Lung microvascular endothelial cell (primary cell): Measurements from ENCODE around the gene CEP250. TPM values are rescaled to one million over a fixed set of nuclear protein-coding genes. Genes with fewer than 3 reads are reported as not detected.
"Not testable (repeated sequence)": the region's sequence is repeated elsewhere in the genome, so short reads cannot be mapped to it uniquely, and the experiment has no call there.

ENCODE experiments used
- DNase-seq, 2 donors: peaks; one replicate each; pipeline versions ENCODE4 v3.0.0 to v3.0.0-alpha.2; 2010; ENCODE audit warnings: low read depth in 2 of 2
- total RNA-seq: library from RNA; depleted of rRNA; stranded (reverse); fragments of >200 nt; gene quantifications from 2 replicates; pipeline ENCODE4 v1.2.1, GENCODE V29; 2014

CEP250 gene
- total RNA-seq, 1 donor from 2014 or later: 6.2 TPM

GRCh38 chr20:35491823-35492222 lies 36.4 kb downstream of the CEP250 start:
- no peak for DNase-seq

- DNase-seq: no peak
Observed at GRCh38 chr20:35492352-35492751, 37.0 kb downstream of the CEP250 start.

- DNase-seq: no peak
Observed at GRCh38 chr20:35496481-35496880, 41.1 kb downstream of the CEP250 start.

GRCh38 chr20:35497320-35497719 lies 41.9 kb downstream of the CEP250 start:
- no peak for DNase-seq

GRCh38 chr20:35497780-35498189 lies 42.4 kb downstream of the CEP250 start:
- no peak for DNase-seq

- DNase-seq: no peak
Observed at GRCh38 chr20:35499271-35499670, 43.9 kb downstream of the CEP250 start.

GRCh38 chr20:35502352-35502751 lies 47.0 kb downstream of the CEP250 start:
- DNase-seq: no peak

GRCh38 chr20:35503281-35503680 lies 47.9 kb downstream of the CEP250 start:
- no peak for DNase-seq

- no peak for DNase-seq
Observed at GRCh38 chr20:35503841-35504561, 48.6 kb downstream of the CEP250 start.

- DNase-seq: no peak
Observed at GRCh38 chr20:35504751-35505150, 49.4 kb downstream of the CEP250 start.

- no peak for DNase-seq
Observed at GRCh38 chr20:35506179-35506578, 50.8 kb downstream of the CEP250 start.

GRCh38 chr20:35506872-35507638 lies 51.7 kb downstream of the CEP250 start:
- DNase-seq: peak; percentile 34 to 49

- no peak for DNase-seq
Observed at GRCh38 chr20:35508493-35509218, 53.3 kb downstream of the CEP250 start.

GRCh38 chr20:35510951-35511735 lies 55.7 kb downstream of the CEP250 start:
- DNase-seq: no peak

- peak; percentile 58 to 68 for DNase-seq
Observed at GRCh38 chr20:35511814-35512420, 56.5 kb downstream of the CEP250 start.

GRCh38 chr20:35514371-35514932 lies 59.1 kb downstream of the CEP250 start:
- no peak for DNase-seq

- DNase-seq: no peak
Observed at GRCh38 chr20:35515341-35515740, 59.9 kb downstream of the CEP250 start.

GRCh38 chr20:35515949-35516645 lies 60.7 kb downstream of the CEP250 start:
- peak in 1 of 2 donors; percentile 48 for DNase-seq

- no peak for DNase-seq
Observed at GRCh38 chr20:35517125-35517524, 61.7 kb downstream of the CEP250 start.

- not testable (repeated sequence) for DNase-seq
Observed at GRCh38 chr20:35517767-35518166, 62.4 kb downstream of the CEP250 start.
